Calu3 (cell line): ENCODE data around the gene OS9. TPM values are rescaled to one million over a fixed set of nuclear protein-coding genes. Genes with fewer than 3 reads are reported as not detected.
"Not testable (repeated sequence)": the region's sequence is repeated elsewhere in the genome, so short reads cannot be mapped to it uniquely, and the experiment has no call there.

Experiments
- BruUV-seq: library from RNA; stranded (reverse); fragments of 400-500 nt; replicated peaks from 2 replicates; lab custom pipeline; 2021; lab: Mats Ljungman, UMichigan
- CTCF ChIA-PET: fragments of 300-600 bp; sonication (Branson Sonifier 250); formaldehyde crosslinking; loops from one replicate; lab custom pipeline; 2022; ENCODE audit warnings: antibody characterized with exemption; lab: Charles Lee
- DNase-seq: peaks from one replicate; pipeline ENCODE4 v3.0.0; 2022
- H3K27ac Mint-ChIP-seq: one replicate; pipeline ENCODE4 v1.8.0; 2022; ENCODE audit warnings: mixed read lengths; ENCODE audit not compliant: unreplicated experiment
- H3K27me3 Mint-ChIP-seq: one replicate; pipeline ENCODE4 v1.8.0; 2022; ENCODE audit warnings: mixed read lengths; ENCODE audit not compliant: unreplicated experiment
- H3K36me3 Mint-ChIP-seq: one replicate; pipeline ENCODE4 v1.8.0; 2022; ENCODE audit warnings: mild to moderate bottlenecking, moderate library complexity, mixed read lengths; ENCODE audit not compliant: insufficient read depth, unreplicated experiment
- H3K4me1 Mint-ChIP-seq: one replicate; pipeline ENCODE4 v1.8.0; 2022; ENCODE audit warnings: mild to moderate bottlenecking, low read depth, mixed read lengths; ENCODE audit not compliant: unreplicated experiment
- H3K4me3 Mint-ChIP-seq: one replicate; pipeline ENCODE4 v1.8.0; 2022; ENCODE audit warnings: mild to moderate bottlenecking, low read depth, moderate library complexity, mixed read lengths; ENCODE audit not compliant: unreplicated experiment
- H3K9me3 Mint-ChIP-seq: one replicate; pipeline ENCODE4 v1.8.0; 2022; ENCODE audit warnings: low read depth, mixed read lengths; ENCODE audit not compliant: unreplicated experiment
- intact Hi-C: fragments of 100-400 bp; cut with micrococcal nuclease; formaldehyde crosslinking; loops from one replicate; pipeline ENCODE4 v1.10.0; 2022; ENCODE audit not compliant: unreplicated experiment
- total RNA-seq: library from RNA; stranded (reverse); gene quantifications from 2 replicates; pipeline ENCODE4 v1.2.3, GENCODE V29; 2022
- TF ChIP-seq, protein P1 (sequence below): fragments of 200-600 bp; IDR thresholded peaks from one replicate; pipeline ENCODE4 v1.8.0; 2022; ENCODE audit warnings: antibody characterized with exemption; ENCODE audit not compliant: unreplicated experiment

OS9 gene
- total RNA-seq, 1 experiment from 2014 or later: 221 TPM

DNA sequence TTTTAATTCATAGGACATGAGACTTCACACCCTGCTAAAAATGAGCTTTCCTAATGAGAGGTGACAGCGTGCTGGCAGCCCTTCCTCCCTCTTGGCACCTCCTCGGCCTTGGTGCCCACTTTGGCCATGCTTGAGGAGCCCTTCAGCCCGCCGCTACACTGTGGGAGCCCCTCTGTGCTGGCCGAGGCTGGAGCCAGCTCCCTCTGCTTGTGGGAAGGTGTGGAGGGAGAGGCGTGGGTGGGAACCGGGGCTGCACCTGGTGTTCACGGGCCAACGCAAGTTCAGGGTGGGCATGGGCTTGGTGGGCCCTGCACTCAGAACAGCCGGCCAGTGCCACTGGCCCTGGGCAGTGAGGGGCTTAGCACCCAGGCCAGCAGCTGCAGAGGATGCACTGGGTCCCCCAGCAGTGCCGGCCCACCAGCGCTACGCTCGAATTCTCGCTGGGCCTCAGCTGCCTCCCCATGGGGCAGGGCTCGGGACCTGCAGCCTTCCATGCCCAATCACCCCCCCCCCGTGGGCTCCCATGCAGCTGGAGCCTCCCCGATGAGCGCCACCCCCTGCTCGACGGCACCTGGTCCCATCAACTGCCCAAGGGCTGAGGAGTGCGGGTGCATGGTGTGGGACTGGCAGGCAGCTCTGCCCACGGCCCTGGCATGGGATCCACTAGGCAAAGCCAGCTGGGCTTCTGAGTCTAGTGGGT lies 38.2 kb upstream of the OS9 start:
- CTCF ChIA-PET: interaction anchor here (0.6 to 0.7 kb wide), 2 partner anchors 238 to 418 kb away, joined by 3 read pairs; no protein-coding TSS in a partner anchor

DNA sequence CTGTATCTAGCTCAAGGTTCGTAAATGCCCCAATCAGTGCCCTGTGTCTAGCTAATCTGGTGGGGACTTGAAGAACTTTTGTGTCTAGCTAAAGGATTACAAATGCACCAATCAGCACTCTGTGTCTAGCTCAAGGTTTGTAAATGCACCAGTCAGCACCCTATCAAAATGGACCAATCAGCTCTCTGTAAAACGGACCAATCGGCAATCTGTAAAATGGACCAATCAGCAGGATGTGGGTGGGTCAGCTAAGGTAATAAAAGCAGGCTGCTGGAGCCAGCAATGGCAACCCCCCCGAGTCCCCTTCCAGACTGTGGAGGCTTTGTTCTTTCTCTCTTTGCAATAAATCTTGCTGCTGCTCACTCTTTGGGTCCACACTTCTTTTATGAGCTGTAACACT lies 37.5 kb upstream of the OS9 start:
- intact Hi-C loops, H3K4me3 Mint-ChIP-seq, H3K9me3 Mint-ChIP-seq, BruUV-seq, H3K4me1 Mint-ChIP-seq, H3K36me3 Mint-ChIP-seq, DNase-seq, H3K27ac Mint-ChIP-seq: not testable (repeated sequence)
- CTCF ChIA-PET: interaction anchor here (0.6 kb wide), 1 partner anchor 499 kb away, joined by 3 read pairs; no protein-coding TSS in a partner anchor
- H3K27me3 Mint-ChIP-seq: peaks cover 21% of the 10 kb centered on the region

More for the DNA sequence above, 38.2 kb upstream of the OS9 start:
- no peaks in the 10 kb centered on the region for H3K9me3 Mint-ChIP-seq
- no peaks in the 10 kb centered on the region for H3K36me3 Mint-ChIP-seq
- BruUV-seq: no TSS peak
- no peak overlapping the region for H3K27ac Mint-ChIP-seq
- no peaks in the 10 kb centered on the region for H3K4me1 Mint-ChIP-seq
- DNase-seq: no peak
- H3K27me3 Mint-ChIP-seq: peaks cover 21% of the 10 kb centered on the region
- no peak overlapping the region for H3K4me3 Mint-ChIP-seq
- intact Hi-C loops: no loop called here
- TF ChIP-seq, protein P1, sequence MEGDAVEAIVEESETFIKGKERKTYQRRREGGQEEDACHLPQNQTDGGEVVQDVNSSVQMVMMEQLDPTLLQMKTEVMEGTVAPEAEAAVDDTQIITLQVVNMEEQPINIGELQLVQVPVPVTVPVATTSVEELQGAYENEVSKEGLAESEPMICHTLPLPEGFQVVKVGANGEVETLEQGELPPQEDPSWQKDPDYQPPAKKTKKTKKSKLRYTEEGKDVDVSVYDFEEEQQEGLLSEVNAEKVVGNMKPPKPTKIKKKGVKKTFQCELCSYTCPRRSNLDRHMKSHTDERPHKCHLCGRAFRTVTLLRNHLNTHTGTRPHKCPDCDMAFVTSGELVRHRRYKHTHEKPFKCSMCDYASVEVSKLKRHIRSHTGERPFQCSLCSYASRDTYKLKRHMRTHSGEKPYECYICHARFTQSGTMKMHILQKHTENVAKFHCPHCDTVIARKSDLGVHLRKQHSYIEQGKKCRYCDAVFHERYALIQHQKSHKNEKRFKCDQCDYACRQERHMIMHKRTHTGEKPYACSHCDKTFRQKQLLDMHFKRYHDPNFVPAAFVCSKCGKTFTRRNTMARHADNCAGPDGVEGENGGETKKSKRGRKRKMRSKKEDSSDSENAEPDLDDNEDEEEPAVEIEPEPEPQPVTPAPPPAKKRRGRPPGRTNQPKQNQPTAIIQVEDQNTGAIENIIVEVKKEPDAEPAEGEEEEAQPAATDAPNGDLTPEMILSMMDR: no peak

DNA sequence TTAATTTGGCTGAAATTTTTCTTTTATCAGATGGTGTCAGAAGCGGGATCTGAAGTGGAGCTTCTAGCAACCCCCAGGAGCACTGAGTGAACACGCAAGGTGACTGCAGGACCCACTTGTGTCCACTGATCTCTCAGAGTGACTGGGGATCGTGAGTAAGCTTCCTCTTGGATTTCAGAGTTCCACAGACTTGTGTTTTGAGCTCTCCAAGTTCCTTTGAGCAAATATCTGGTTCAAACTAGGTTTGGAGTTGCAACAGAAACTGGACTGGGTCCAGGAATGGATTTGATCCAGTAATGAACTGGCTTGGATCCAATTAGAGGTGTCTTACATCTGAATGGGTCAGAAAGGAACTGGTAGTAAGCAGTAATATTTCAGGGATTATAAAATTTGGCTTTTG lies 36.2 kb upstream of the OS9 start:
- intact Hi-C loops: no loop called here
- no TSS peak for BruUV-seq
- Mint-ChIP-seq H3K9me3 (peaks cover 2% of the 10 kb centered on the region), H3K27me3 (peaks cover 21% of the 10 kb centered on the region), H3K4me3 (no peak overlapping the region), H3K36me3 (no peaks in the 10 kb centered on the region), H3K27ac (no peak overlapping the region), H3K4me1 (no peaks in the 10 kb centered on the region)
- CTCF ChIA-PET: interaction anchor here (0.6 to 1.2 kb wide), 2 partner anchors 14 to 19 kb away, joined by 3 to 7 read pairs; no protein-coding TSS in a partner anchor
- DNase-seq: no peak
- TF ChIP-seq, protein P1: no peak

DNA sequence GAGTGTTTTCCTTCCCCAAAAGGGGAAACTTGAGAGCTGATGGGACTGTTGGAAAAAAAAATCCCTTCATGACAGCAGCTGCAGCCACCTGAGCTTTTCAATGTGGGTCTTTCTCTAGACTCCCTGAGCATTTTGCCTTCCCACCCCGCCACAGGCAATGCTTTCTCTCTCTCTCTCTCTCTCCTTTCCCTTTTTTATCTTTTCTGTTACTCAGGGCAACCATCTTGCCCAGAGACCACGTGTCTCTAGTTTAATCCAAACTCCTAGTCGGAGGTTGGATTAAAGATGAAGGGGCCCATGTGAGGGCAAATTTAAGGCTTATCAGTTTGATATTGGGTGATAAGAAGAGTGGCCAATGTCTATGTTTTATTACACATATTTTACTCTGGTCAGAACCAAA lies 35.0 kb upstream of the OS9 start:
- peaks cover 2% of the 10 kb centered on the region for H3K9me3 Mint-ChIP-seq
- H3K36me3 Mint-ChIP-seq: no peaks in the 10 kb centered on the region
- no peak for DNase-seq
- intact Hi-C loops: no loop called here
- H3K4me1 Mint-ChIP-seq: no peaks in the 10 kb centered on the region
- TF ChIP-seq, protein P1: no peak
- CTCF ChIA-PET: interaction anchor here (0.7 kb wide), 1 partner anchor 198 kb away, joined by 8 read pairs; no protein-coding TSS in a partner anchor
- no peak overlapping the region for H3K4me3 Mint-ChIP-seq
- H3K27ac Mint-ChIP-seq: no peak overlapping the region
- peaks cover 21% of the 10 kb centered on the region for H3K27me3 Mint-ChIP-seq
- no TSS peak for BruUV-seq

DNA sequence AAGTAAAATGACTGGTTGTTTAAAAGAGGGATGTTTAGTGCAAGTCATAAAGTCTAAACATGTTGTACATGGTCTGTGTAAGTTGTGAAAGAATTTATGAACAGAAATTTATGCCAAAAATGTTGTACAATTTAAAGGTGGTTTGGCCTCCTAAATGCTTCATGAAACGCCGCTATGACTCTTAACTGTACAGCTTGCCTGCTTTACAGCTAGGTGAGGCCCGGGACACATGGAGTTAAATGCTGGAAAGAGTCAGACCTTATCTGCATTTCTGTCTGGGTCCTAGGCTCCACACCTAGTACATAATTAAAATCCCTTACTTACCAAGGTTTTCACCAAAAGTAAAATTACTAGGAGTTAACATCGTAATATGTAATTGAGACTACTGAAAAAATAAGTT lies 32.6 kb upstream of the OS9 start:
- no peak overlapping the region for H3K4me3 Mint-ChIP-seq
- TF ChIP-seq, protein P1: no peak
- peaks cover 8% of the 10 kb centered on the region for H3K9me3 Mint-ChIP-seq
- no peaks in the 10 kb centered on the region for H3K4me1 Mint-ChIP-seq
- CTCF ChIA-PET: no interaction called here
- peaks cover 36% of the 10 kb centered on the region for H3K27me3 Mint-ChIP-seq
- intact Hi-C loops: no loop called here
- DNase-seq: no peak
- H3K36me3 Mint-ChIP-seq: no peaks in the 10 kb centered on the region
- no TSS peak for BruUV-seq
- H3K27ac Mint-ChIP-seq: no peak overlapping the region

DNA sequence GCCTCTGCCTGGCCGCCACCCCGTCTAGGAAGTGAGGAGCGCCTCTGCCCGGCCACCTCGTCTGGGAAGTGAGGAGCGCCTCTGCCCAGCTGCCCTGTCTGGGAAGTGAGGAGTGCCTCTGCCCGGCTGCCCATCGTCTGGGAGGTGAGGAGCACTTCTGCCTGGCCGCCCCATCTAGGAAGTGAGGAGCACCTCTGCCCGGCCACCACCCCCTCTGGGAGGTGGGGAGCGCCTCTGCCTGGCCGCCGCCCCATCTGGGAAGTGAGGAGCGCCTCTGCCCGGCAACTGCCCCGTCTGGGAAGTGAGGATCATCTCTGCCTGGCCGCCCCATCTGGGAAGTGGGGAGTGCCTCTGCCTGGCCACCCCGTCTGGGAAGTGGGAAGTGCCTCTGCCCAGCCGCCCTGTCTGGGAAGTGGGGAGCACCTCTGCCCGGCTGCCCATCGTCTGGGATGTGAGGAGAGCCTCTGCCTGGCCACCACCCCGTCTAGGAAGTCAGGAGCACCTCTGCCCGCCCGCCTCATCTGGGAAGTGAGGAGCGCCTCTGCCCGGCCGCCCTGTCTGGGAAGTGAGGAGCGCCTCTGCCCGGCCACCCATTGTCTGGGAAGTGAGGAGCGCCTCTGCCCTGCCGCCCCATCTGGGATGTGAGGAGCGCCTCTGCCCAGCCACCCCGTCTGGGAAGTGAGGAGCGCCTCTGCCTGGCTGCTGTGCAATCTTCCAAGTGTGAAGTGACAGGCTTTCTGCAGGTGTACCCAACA lies 28.7 kb upstream of the OS9 start:
- H3K4me3 Mint-ChIP-seq, H3K36me3 Mint-ChIP-seq, intact Hi-C loops, H3K4me1 Mint-ChIP-seq, H3K9me3 Mint-ChIP-seq, DNase-seq, H3K27ac Mint-ChIP-seq, BruUV-seq: not testable (repeated sequence)
- H3K27me3 Mint-ChIP-seq: peaks cover 44% of the 10 kb centered on the region
- CTCF ChIA-PET: interaction anchor here (0.7 kb wide), 1 partner anchor 66 kb away, joined by 3 read pairs; no protein-coding TSS in a partner anchor
